T-helper 2 cell treated with Interferon-gamma antibody and Interleukin-4, amounts not matched to agents 100 ng/mL and 5 ng/mL, for 36 hours (primary cell): ENCODE measurements around the gene GYG2. TPM values are rescaled to one million over a fixed set of nuclear protein-coding genes. Genes with fewer than 3 reads are reported as not detected.
"Not testable (repeated sequence)": the region's sequence is repeated elsewhere in the genome, so short reads cannot be mapped to it uniquely, and the experiment has no call there.

Experiments used
- intact Hi-C: fragments of 100-400 bp; cut with micrococcal nuclease; formaldehyde crosslinking; loops from one replicate; pipeline ENCODE4 v1.15.1; 2023
- total RNA-seq: library from RNA; stranded (reverse); gene quantifications from 2 replicates; pipeline ENCODE4 v1.2.3, GENCODE V29; 2022

GYG2 gene
- total RNA-seq, 1 donor from 2014 or later, result not detected

GRCh38 chrX:2867206-2867605 lies 38.5 kb downstream of the GYG2 start:
- intact Hi-C loops, result no loop called here

- intact Hi-C loops, result no loop called here
Observed at GRCh38 chrX:2870650-2871049, 41.9 kb downstream of the GYG2 start.

GRCh38 chrX:2871831-2872230 lies 43.1 kb downstream of the GYG2 start:
- intact Hi-C loops, result no loop called here

GRCh38 chrX:2872671-2873277 lies 44.0 kb downstream of the GYG2 start:
- intact Hi-C loops, result no loop called here

GRCh38 chrX:2874222-2875135 lies 45.7 kb downstream of the GYG2 start:
- intact Hi-C loops, result no loop called here

GRCh38 chrX:2875136-2875481 lies 46.4 kb downstream of the GYG2 start:
- intact Hi-C loops, result no loop called here

- intact Hi-C loops, result no loop called here
Observed at GRCh38 chrX:2875798-2876399, 47.2 kb downstream of the GYG2 start.

GRCh38 chrX:2878563-2878962 lies 49.8 kb downstream of the GYG2 start:
- intact Hi-C loops, result no loop called here

GRCh38 chrX:2879670-2880069 lies 50.9 kb downstream of the GYG2 start:
- intact Hi-C loops, result no loop called here

GRCh38 chrX:2883770-2884169 lies 55.0 kb downstream of the GYG2 start:
- intact Hi-C loops, result no loop called here

GRCh38 chrX:2888309-2888708 lies 59.6 kb downstream of the GYG2 start:
- intact Hi-C loops, result no loop called here

- intact Hi-C loops, result no loop called here
Observed at GRCh38 chrX:2889045-2889605, 60.4 kb downstream of the GYG2 start.

- intact Hi-C loops, result not testable (repeated sequence)
Observed at GRCh38 chrX:2889706-2890490, 61.2 kb downstream of the GYG2 start.

GRCh38 chrX:2890536-2891460 lies 62.1 kb downstream of the GYG2 start:
- intact Hi-C loops, result not testable (repeated sequence)

GRCh38 chrX:2892816-2893215 lies 64.1 kb downstream of the GYG2 start:
- intact Hi-C loops, result no loop called here

GRCh38 chrX:2894885-2895292 lies 66.2 kb downstream of the GYG2 start:
- intact Hi-C loops, result no loop called here

GRCh38 chrX:2897311-2897689 lies 68.6 kb downstream of the GYG2 start:
- intact Hi-C loops, result no loop called here

- intact Hi-C loops, result not testable (repeated sequence)
Observed at GRCh38 chrX:2897690-2898623, 69.2 kb downstream of the GYG2 start.

GRCh38 chrX:2898846-2899512 lies 70.2 kb downstream of the GYG2 start:
- intact Hi-C loops, result no loop called here
